IPS DF 4.7 (cell line): ENCODE measurements around the gene HEXD.
"Not testable (repeated sequence)": the region's sequence is repeated elsewhere in the genome, so short reads cannot be mapped to it uniquely, and the experiment has no call there.

ENCODE experiments used
- DNase-seq: peaks from one replicate; pipeline ENCODE4 v3.0.0-alpha.2; 2013; ENCODE audit warnings: low spot score; ENCODE audit errors: extremely low read depth

HEXD gene

GRCh38 chr17:82457073-82457928, 39.2 kb downstream of the HEXD start:
- DNase-seq, result no peak

- DNase-seq, result no peak
These were observed 39.7 kb downstream of the HEXD start for GRCh38 chr17:82457929-82458178.

- peak; percentile 69 for DNase-seq
These were observed 40.2 kb downstream of the HEXD start, which contains the start of gene NARF for GRCh38 chr17:82458179-82458884. Gene NARF (plus strand): TSS chr17:82458741. CDS start chr17:82458804, 63 bp downstream.

DNA sequence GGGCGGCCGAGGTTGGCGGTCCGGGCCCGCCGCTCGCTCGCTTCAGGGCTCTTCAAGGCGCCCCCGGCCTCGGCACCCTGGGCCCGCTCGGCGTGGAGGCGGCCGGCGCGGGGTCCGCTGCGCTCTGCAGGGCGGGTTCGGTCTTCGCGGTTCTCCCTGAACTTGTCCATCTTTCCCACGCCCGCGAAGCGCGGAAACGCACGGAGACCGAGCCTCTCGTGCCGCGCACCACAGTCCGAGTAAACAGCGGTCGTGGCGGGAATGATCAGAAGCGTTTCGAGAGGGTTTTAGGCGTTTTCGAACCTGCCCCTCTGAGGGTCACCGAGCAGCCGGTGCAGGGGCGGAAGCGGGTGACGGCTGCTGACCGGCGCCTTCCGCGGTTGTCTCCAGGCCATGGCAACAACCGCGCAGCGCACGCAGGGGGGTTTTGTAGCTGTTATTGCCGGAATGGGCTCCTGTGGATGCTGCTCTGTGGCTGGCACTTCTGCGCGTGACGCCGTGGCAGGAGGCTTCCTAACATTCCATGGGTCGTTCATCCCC, 40.8 kb downstream of the HEXD start:
- DNase-seq, result no peak

GRCh38 chr17:82459936-82460335, 41.8 kb downstream of the HEXD start:
- not testable (repeated sequence) for DNase-seq

DNA sequence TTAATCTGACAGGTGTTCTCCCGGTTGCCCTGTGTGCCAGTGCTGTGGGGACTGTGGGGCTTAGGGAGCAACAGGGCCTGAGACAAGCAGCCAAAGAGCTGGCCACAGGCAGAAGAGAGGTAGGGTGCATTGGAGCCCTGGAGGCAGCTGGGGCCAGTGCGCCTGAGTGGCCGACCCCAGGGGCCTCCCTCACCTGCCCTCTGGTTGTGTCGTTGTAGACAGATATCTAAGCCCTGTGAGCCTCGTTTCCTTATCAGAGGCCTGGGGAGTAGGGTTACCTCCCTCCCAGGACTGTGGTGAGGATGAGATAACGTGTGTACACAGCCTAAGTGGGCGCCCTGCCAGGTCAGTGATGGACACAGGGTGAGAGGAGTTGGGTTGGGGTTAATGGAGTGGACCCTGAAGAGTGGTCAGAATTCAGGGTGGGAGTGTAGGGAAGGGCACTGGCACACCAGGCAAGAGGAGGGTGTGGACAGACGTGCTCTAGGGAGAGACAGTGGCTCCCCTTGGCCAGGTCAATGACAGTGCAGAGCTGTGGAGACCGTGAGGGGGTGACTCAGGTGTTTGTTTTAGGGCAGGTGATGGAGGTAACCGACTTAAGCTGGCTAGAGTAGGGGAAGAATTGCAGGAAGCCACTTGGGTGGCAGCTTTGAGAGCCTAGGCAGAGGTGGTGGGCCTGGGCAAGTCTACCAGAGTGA, 43.8 kb downstream of the HEXD start:
- no peak for DNase-seq

DNA sequence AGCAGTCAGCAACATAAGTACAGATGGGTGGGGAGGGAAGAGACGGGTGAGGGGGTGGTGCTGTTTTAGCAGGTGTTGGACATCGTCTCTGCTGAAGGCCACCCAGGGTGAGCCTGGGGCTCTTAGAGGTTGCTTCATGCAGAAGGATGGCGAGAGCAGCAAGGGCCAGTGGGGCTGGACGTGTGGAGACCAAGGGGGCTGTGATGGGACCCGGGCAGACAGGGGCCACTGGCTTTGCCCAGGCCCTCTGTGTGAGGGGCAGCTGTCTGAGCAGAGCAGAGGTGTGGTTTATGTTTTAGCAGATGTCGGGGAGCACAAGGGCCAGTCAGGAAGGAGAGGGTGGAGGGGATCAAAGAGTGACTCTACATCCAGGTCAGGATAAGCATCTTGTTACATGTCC, 45.2 kb downstream of the HEXD start:
- DNase-seq, result no peak

DNA sequence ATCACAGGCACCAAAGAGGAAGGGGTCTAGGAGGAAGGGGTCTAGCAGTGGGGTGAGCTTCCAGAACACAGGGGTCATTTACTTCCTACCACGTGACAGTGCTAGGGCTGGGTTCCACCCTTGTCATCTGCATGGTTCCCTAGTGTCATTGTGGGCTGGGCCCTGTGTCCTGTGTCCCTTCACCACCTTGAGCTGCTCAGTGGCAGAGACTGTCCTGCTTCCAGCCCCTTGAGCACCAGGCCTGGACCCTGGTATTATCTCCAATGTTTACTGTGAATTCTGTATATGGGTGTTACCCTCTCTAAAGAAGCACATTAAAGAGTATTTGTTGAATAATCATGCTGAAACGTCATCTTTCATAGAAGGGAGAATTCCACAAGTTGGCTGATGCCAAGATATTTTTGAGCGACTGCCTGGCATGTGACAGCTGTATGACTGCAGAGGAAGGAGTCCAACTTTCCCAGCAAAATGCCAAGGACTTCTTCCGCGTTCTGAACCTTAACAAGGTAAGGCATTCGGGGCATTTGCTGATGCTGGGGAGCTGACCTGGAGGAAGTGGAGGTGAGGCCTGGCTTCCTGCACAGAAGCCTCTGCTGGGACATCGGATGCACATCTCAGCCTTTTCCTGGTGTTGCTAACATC, 45.9 kb downstream of the HEXD start:
- no peak for DNase-seq

GRCh38 chr17:82464567-82464929, 46.4 kb downstream of the HEXD start:
- DNase-seq, result no peak

DNA sequence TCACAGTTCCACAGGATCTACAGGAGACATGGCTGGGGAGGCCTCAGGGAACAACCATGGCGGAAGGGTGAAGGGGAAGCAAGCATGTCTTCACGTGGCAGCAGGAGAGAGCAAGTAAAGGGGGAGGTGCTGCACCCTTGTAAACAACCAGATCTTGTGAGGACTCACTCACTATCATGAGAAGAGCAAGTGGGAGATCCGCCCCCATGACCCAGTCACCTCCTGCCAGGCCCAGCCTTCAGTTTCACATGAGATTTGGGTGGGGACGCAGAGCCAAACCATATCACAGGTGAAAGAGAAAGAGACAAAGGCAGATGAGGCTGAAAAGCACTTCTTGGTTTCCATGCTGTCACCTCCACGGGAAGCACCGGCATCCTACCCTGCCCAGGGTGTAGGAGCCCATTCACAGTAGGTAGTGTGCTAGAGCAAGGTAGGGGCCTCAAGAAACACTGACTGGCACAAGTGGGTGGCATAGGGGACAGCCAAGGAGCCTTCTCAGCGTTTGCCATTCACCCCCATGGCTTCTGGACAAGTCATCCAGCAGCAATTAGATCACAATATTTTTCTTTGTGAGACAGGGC, 47.0 kb downstream of the HEXD start:
- DNase-seq, result no peak

DNA sequence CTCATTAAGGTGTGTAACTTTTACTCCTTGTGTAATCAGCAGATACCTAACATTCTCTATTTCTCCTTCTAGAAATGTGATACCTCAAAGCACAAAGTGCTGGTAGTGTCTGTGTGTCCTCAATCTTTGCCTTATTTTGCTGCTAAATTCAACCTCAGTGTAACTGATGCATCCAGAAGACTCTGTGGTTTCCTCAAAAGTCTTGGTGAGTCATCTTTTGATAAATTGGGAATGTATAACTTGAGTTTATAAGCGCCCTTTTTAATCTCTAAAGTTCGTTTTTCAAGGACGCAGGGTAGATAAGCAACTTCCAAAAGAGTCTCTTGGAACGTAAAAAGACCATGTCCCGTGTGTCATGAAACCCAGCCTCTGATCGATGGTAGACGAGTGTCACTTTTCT, 50.5 kb downstream of the HEXD start:
- no peak for DNase-seq

DNA sequence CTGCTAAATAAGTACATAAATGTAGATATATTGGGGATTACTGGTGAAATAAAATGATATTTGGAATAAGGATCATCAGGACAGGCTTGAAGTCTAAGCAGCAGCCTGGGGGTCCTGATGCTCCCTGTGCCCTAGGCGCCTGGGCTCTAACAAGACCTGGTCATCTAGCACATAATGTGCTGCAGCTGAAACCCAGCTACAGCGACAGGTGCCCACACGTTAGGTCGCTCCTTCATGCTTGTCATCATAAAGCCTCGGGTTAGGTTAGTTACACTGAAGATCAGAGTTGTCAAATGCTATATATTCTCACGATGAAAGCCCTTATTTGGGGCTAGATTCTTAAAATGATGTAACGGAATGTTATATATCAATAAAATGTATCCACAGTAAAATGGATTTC, 51.9 kb downstream of the HEXD start:
- DNase-seq, result no peak

DNA sequence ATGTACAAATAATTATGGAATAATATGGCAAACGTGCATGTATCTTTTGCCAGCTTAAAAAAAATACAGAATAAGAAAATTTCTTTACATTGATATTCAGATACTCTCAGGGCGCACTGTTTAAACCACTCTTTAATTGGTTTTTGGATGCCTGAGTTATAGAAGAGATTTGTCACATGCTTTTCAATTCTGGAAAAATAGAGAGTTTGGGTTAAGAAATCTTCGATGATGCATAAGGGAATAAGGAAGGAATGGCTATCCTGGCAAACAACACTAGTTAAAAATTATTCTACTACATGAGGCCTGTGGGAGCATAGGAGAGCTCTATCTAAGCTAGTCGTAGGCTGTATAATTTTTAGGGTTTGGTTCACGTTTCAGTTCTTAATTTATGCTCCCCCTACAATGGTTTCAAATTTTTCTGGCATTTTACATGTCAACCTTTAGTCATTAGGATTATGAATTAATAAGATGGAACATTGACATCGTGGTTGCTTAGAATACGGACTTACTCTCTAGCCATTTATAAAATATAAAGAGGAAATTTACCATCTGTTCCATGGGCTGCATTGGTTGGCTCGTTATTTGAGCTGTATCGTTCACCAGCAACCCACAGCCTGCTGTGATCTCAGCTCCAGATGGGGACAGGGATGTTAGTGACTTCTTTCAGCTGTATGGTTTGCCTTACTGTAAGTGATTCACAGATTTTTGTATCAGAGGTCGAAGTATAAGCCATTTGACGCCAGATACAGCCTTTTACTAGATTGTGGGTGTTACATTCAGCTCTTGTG, 56.3 kb downstream of the HEXD start:
- DNase-seq, result no peak

DNA sequence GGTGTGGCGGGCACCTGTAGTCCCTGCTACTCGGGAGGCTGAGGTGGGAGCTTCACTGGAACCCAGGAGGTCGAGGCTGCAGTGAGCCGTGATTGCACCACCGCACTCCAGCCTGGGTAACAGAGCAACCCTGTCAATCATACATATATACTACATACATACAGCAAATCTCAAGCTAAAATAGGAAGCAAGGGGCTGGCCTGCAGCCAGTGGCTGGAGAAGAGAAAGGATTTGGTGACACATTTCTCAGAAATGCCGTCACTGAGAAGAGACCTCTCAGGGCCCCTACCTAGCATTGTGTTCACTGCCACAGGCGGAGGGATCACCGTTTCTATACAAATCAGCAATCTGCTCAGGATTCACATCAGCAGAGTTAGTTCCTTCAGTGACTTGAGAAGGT, 57.3 kb downstream of the HEXD start:
- DNase-seq, result no peak

GRCh38 chr17:82477934-82478333, 59.8 kb downstream of the HEXD start:
- no peak for DNase-seq

GRCh38 chr17:82479602-82480001, 61.5 kb downstream of the HEXD start:
- no peak for DNase-seq

DNA sequence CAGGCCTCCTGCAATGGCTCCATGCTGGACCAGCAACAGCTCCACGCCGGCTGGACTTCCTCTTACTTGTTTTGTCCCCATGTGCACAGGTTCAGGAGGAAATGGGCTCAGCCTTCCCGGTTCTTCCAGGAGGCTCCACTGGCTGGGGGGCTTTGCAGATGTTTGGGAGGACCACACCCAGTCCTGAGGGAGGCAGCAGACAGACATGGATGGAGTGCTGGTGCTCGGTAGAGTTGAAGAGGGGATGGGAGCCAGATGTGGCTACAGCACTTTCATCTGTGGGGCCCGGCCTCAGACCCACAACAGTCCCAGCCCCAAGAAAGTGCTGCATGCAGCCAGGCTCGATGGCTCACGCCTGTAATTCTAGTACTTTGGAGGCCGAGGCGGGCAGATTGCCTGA, 62.2 kb downstream of the HEXD start:
- no peak for DNase-seq

DNA sequence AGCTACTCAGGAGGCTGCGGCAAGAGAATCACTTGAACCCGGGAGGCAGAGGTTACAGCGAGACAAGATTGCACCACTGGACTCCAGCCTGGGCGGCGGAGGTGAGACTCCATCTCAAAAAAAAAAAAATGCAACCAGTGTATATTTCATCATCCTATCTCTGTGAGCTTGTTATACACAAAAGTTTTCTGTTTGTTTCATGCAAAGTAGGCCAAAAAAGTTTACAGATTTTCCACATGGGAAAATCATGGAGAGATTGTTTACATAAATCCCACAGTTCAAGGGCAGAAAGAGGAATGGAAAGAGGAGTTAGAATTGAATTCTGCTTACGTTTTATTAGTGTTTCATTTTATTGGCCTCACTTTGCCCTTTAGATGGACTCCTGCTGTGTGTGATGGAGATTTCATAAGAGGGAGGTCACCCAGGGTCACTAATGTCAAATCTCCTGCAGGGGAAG, 65.1 kb downstream of the HEXD start:
- no peak for DNase-seq

DNA sequence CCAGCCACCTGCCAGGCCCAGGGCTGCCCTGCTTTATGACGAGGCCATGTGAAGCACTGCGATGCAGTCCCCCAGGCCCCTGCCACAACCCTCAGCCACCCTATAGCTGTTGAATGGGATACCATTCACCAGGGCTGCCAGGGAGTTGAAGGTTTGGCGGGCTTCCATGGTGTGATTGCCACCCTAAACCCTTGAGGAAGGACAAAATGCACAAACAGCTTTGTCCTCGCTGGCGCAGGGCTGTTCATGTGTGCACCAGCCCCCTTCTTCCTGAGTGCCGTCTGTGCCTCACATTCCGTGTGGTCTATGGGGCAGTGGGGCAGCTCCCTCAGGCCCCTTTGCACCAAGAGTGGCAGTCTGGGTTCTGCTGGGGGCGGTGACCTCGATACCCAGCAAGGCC, 65.7 kb downstream of the HEXD start:
- no peak for DNase-seq
